HepG2 (cell line): ENCODE results near the gene NKAIN4. TPM values are rescaled to one million over a fixed set of nuclear protein-coding genes. Genes with fewer than 3 reads are reported as not detected.
A peak's percentile ranks its signal among the peaks of the same experiment; 100 is the strongest.

Experiments used
- DNMT1 ChIP-seq: sonication (generic); formaldehyde crosslinking; IDR thresholded peaks from 2 replicates; pipeline ENCODE4 v1.5.1; 2020; ENCODE audit warnings: mild to moderate bottlenecking, missing genetic modification reagents
- ELF1 ChIP-seq: sonication (generic); formaldehyde crosslinking; IDR thresholded peaks from 2 replicates; pipeline ENCODE4 v1.4.0; 2020; ENCODE audit warnings: missing genetic modification reagents
- HES4 ChIP-seq: sonication (generic); formaldehyde crosslinking; IDR thresholded peaks from 2 replicates; pipeline ENCODE4 v1.9.0; 2021; ENCODE audit warnings: mild to moderate bottlenecking, missing genetic modification reagents, borderline replicate concordance
- HIVEP1 ChIP-seq: sonication (generic); formaldehyde crosslinking; IDR thresholded peaks from 2 replicates; pipeline ENCODE4 v1.4.0; 2020; ENCODE audit warnings: mild to moderate bottlenecking, missing genetic modification reagents
- HOMEZ ChIP-seq: IDR thresholded peaks from 2 replicates; pipeline ENCODE4 v1.6.1; 2016; ENCODE audit warnings: low read depth
- KAT2B ChIP-seq: fragments of 150-350 bp; IDR thresholded peaks from 2 replicates; pipeline ENCODE4 v1.6.1; 2014; ENCODE audit warnings: low read depth, low read length, borderline replicate concordance
- KDM1A ChIP-seq: IDR thresholded peaks from 2 replicates; pipeline ENCODE4 v1.6.1; 2016; ENCODE audit warnings: missing compliant biosample characterization
- KLF9 ChIP-seq: IDR thresholded peaks from 2 replicates; pipeline ENCODE4 v1.6.1; 2016; ENCODE audit warnings: low read depth
- NFYC ChIP-seq: IDR thresholded peaks from 2 replicates; pipeline ENCODE4 v1.6.1; 2016; ENCODE audit warnings: missing genetic modification reagents, missing compliant biosample characterization
- PBX3 ChIP-seq: sonication (generic); formaldehyde crosslinking; IDR thresholded peaks from 2 replicates; pipeline ENCODE4 v1.8.1; 2023; ENCODE audit warnings: missing genetic modification reagents, inconsistent platforms, borderline replicate concordance
- PPARG ChIP-seq: conservative IDR thresholded peaks from 2 replicates; pipeline ENCODE4 v1.6.1; 2016; ENCODE audit warnings: missing biosample characterization, missing genetic modification reagents
- PTBP1 ChIP-seq: fragments of 200-400 bp; formaldehyde crosslinking; IDR thresholded peaks from 2 replicates; pipeline ENCODE4 v1.6.1; 2018; ENCODE audit warnings: low read length, low read depth; ENCODE audit not compliant: poor library complexity, severe bottlenecking
- SIX1 ChIP-seq: sonication (generic); formaldehyde crosslinking; IDR thresholded peaks from 2 replicates; pipeline ENCODE4 v1.4.0; 2020; ENCODE audit warnings: missing genetic modification reagents, borderline replicate concordance
- SOX5 ChIP-seq: IDR thresholded peaks from 2 replicates; pipeline ENCODE4 v1.6.1; 2016; ENCODE audit warnings: borderline replicate concordance
- SP1 ChIP-seq, 2 experiments: fragments of 450-650 bp in 1 of 2; sonication (generic) in 1 of 2; formaldehyde crosslinking in 1 of 2; IDR thresholded peaks; 2 replicates each; pipeline versions ENCODE4 v1.4.0 to v1.6.1; 2016 to 2020; ENCODE audit warnings: missing genetic modification reagents in 1 of 2
- TBP ChIP-seq: sonication (generic); formaldehyde crosslinking; IDR thresholded peaks from 2 replicates; pipeline ENCODE4 v1.5.0; 2020; ENCODE audit warnings: missing genetic modification reagents
- TEF ChIP-seq: sonication (generic); formaldehyde crosslinking; IDR thresholded peaks from 2 replicates; pipeline ENCODE4 v1.5.0; 2020; ENCODE audit warnings: missing genetic modification reagents
- ZBTB26 ChIP-seq: IDR thresholded peaks from 2 replicates; pipeline ENCODE4 v1.6.1; 2016; ENCODE audit warnings: missing compliant biosample characterization, missing genetic modification reagents, borderline replicate concordance
- ZBTB38 ChIP-seq: sonication (generic); formaldehyde crosslinking; IDR thresholded peaks from 2 replicates; pipeline ENCODE4 v1.5.1; 2020; ENCODE audit warnings: mild to moderate bottlenecking, missing genetic modification reagents
- ZBTB44 ChIP-seq: sonication (generic); formaldehyde crosslinking; IDR thresholded peaks from 2 replicates; pipeline ENCODE4 v1.4.0; 2020; ENCODE audit warnings: missing genetic modification reagents
- ZFP62 ChIP-seq: sonication (generic); formaldehyde crosslinking; IDR thresholded peaks from 2 replicates; pipeline ENCODE4 v1.4.0; 2020; ENCODE audit warnings: missing genetic modification reagents
- ZNF615 ChIP-seq: sonication (generic); formaldehyde crosslinking; IDR thresholded peaks from 2 replicates; pipeline ENCODE4 v1.5.0; 2020; ENCODE audit warnings: mild to moderate bottlenecking, missing genetic modification reagents, borderline replicate concordance
- ZNF841 ChIP-seq: sonication (generic); formaldehyde crosslinking; IDR thresholded peaks from 2 replicates; pipeline ENCODE4 v1.8.1; 2023; ENCODE audit warnings: missing genetic modification reagents, borderline replicate concordance
- ZSCAN30 ChIP-seq: sonication (generic); formaldehyde crosslinking; IDR thresholded peaks from 2 replicates; pipeline ENCODE4 v1.5.0; 2020; ENCODE audit warnings: mild to moderate bottlenecking, missing genetic modification reagents
- polyA plus RNA-seq, 8 experiments: library from polyadenylated mRNA; depleted of rRNA in 3 of 8; stranded (reverse) in 7 of 8; unstranded in 1 of 8; fragments of >200 nt; fragmentation: Illumina TruSeq in 4 of 8; extraction: Trizol in 4 of 8; gene quantifications; 2 replicates each; pipeline versions ENCODE4 v1.2.1 to v1.2.3, GENCODE V29; 2011 to 2016; ENCODE audit warnings: low read depth in 4 of 8, missing spikeins in 1 of 8, mixed read lengths in 1 of 8; ENCODE audit not compliant: insufficient read depth in 1 of 8
- total RNA-seq, 5 experiments: library from RNA; depleted of rRNA; stranded (reverse); fragments of >200 nt; fragmentation: Illumina TruSeq; extraction: Trizol; gene quantifications; 2 replicates each; pipeline ENCODE4 v1.2.3, GENCODE V29; 2016; ENCODE audit warnings: low read depth in 1 of 5

NKAIN4 gene
- total and polyA plus RNA-seq, 2 of the 13 experiments (the other 11 are each of a cell fraction or from before 2014, with no cell fraction given) = not detected

- TF ChIP-seq ZFP62 (CRISPR knock-in tag) (no peak), ELF1 (CRISPR knock-in tag) (no peak), HES4 (peak; percentile 57; the same call in 1 of the 2 replicates), NFYC (CRISPR knock-in tag) (no peak), SIX1 (no peak), SOX5 (CRISPR knock-in tag) (no peak), PPARG (CRISPR knock-in tag) (no peak), ZNF841 (CRISPR knock-in tag) (no peak), TBP (CRISPR knock-in tag) (no peak), ZBTB26 (CRISPR knock-in tag) (no peak), TEF (CRISPR knock-in tag) (no peak), ZBTB44 (CRISPR knock-in tag) (no peak), DNMT1 (peak; percentile 57; the same call in 1 of the 2 replicates), ZNF615 (no peak), HOMEZ (no peak), KLF9 (CRISPR knock-in tag) (no peak), PTBP1 (no peak), ZBTB38 (no peak), KDM1A (CRISPR knock-in tag) (no peak), PBX3 (CRISPR knock-in tag) (no peak), KAT2B (no peak), HIVEP1 (CRISPR knock-in tag) (peak; percentile 54; the same call in 1 of the 2 replicates), SP1 (IDR thresholded peaks at IDR 0.05) (no peak), SP1 (CRISPR knock-in tag; IDR thresholded peaks at IDR 0.05) (peak; percentile 15; the same call in 1 of the 2 replicates), ZSCAN30 (CRISPR knock-in tag) (no peak)
Measured at GRCh38 chr20:63290677-63291472, 36.6 kb upstream of the NKAIN4 start (continued).
